GM19035 (cell line): ENCODE results near the gene AQP5.
A peak's percentile ranks its signal among the peaks of the same experiment; 100 is the strongest.

ENCODE experiments used
- ATAC-seq: cut with Tn5 transposase; IDR thresholded peaks from one replicate; pipeline ENCODE4 v1.9.1; 2021; ENCODE audit not compliant: unreplicated experiment

Gene AQP5

GRCh38 chr12:49932023-49932422, 29.6 kb upstream of the AQP5 start:
- no peak for ATAC-seq

- no peak for ATAC-seq
Observed at GRCh38 chr12:49932533-49933130, 29.0 kb upstream of the AQP5 start.

GRCh38 chr12:49933796-49934195, 27.9 kb upstream of the AQP5 start:
- no peak for ATAC-seq

DNA sequence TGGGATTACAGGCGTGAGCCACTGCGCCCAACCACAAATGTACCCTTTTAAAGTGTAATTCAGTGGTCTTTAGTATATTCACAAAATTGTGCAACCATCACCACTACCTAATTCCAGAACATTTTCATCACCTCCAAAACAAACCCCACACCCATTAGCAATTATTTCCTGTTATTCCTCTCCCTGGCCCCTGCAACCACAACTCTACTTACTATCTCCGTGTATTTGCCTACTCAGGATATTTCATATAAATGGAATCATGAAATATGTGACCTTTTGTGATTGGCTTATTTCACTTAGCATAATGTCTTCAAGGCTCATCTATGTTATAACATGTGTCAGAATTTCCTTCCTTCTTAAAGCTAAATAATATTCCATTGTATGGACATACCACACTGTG, 27.2 kb upstream of the AQP5 start:
- ATAC-seq, result no peak

DNA sequence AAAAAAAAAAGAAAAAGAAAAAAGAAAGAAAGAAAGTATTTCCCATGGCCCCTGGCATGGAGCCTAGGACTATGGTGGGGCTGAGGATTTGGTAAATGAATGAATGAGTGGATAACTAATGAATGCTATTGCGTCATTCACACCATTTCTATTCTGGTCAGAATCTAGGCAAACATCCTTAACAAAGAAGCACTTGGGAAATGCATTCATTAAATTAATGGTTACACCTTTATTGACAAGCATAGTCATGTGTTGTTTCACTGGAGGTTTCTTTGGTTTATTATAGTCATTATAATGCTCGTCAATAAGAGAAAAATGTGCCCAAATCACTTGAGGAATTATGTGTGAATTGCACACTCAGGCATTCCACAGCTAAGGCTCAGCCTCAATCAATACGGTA, 24.7 kb upstream of the AQP5 start:
- ATAC-seq, result no peak

GRCh38 chr12:49937639-49938300, 23.9 kb upstream of the AQP5 start:
- ATAC-seq, result no peak

GRCh38 chr12:49939307-49939706, 22.4 kb upstream of the AQP5 start:
- ATAC-seq, result no peak

DNA sequence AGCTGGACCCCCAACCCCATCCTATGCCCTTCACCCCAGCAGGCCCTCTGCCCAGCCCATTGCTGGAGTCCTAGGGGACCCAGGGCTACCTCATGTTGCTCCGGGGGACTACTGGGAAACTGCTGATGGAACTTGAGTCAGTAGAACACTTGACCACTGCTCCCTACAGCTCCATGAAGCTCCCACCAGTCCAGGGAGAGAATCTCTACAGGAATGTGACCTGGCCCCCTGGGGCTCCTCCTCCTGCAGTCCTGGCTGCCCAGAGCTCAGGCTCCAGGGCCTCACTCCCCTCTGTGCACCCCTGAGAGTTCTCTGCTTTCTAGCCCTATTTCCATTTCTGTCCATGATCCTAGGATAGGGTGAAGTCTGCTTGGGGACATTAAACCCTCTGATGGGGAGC, 22.0 kb upstream of the AQP5 start:
- no peak for ATAC-seq

DNA sequence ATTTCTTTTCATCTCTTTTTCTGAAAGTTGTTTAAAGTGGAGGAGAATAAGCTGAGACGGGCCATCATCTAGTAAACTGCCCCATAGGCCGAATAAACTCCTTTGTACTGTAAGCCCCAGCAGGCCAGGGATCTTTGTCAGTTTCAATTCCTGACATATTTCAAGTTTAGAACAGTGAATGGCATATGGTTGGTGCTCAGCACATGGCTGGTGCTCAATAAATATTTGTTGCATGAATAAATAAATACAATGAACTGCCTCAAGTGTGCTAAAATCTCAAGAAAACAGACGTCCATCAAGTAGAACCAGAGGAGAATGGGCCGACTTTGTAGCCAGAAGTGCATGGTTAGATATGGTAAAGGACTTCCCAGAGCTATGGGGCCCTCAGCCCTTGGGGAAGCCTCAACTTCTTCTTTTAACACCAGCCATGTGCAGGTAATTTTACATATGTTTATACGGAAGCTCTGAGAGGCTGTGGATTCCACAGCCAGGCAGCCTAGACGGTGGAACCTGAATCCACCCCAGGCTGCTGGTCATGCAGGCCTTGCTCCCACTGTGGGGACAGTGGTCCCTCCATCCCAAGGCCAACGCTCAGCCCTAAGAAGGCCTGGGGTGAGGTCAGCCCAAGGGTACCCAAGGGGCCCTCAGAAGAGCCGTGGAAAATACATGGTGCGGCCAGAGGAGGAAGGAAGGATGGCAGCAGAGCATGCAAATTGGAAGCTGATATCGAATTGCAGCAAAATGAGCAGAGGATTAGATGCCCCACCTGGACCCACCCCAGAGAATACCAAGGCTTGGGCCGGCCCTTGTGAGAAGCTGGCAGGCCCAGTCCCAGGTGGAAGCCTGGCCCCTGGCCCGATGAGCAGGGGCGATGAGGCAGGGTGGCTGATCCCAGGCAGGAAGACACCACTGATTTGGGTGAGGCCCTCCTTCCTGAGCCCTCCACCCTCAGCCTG, 19.8 kb upstream of the AQP5 start:
- no peak for ATAC-seq

GRCh38 chr12:49942512-49942893, 19.2 kb upstream of the AQP5 start:
- ATAC-seq, result no peak

DNA sequence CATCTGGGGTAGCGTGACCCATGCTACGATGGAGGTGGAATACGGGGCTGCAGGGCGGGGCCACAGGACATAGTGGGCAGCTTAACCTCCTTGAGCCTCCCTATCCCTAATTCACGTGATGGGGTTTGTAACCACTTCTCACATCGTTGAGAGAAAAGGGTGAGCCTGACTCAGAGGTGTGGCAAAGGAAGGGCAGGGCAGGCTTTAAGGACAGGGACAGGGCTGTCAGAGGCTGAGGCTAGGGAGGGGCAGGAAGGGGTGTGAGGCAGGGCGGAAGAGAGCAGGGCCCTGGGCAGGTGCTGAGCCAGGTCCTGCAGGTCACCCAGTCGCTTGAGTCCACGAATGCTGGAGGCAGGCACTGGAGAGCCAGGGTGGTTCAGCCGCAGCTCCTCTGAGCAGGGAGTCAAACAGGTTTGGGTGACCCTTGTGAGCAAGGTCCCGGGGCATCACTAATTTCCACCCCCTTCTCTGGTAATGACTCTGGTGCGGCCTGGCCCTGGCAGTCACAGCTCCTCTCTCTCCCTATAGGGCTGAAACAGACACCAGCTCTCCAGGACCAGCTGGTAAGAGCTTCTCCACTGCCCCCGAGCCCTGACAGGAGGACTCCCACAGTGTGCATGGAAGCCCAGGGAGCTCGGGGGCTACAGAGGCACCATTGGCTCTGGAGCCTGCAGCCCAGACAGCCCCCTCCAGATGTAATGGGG, 18.6 kb upstream of the AQP5 start:
- no peak for ATAC-seq

DNA sequence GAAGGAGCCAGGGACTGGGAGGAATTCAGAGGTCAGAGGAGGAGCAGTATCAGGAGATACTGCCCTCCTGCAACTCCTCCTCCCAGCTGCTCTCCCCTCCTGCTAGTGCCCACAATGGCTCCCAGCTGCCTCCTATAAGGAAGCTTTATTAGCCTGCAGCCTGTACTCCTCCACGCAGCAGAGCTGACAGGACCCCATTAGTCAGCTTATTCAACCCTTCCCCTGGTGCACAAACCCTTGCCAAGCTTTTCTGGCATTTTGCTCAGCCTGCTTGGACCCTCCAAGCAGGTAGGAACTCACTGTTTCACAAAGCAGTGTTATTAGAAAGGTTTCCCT, 18.1 kb upstream of the AQP5 start:
- ATAC-seq, result no peak

- no peak for ATAC-seq
Observed at GRCh38 chr12:49944046-49944445, 17.6 kb upstream of the AQP5 start.

DNA sequence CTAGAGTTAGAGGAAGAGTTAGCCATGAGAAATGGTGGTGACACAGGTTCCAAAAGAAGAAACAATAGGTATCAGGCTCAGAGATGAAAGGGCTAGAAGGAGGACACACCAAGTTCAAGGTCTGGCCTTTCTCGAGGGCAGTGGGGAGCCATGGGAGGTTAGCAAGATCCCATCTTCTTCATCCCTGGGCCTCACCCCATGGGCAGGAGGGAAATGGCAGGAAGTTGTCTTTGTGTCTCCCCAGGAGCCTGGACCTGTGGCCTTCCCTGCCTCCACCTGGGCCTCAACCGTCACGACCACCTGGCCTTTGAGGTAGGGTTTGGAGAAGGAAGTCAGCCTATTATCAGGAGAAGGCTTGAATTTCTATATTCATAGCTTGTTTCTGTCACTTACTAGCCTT, 17.0 kb upstream of the AQP5 start:
- ATAC-seq, result no peak

GRCh38 chr12:49945394-49946080, 16.1 kb upstream of the AQP5 start:
- ATAC-seq, result peak; percentile 74

DNA sequence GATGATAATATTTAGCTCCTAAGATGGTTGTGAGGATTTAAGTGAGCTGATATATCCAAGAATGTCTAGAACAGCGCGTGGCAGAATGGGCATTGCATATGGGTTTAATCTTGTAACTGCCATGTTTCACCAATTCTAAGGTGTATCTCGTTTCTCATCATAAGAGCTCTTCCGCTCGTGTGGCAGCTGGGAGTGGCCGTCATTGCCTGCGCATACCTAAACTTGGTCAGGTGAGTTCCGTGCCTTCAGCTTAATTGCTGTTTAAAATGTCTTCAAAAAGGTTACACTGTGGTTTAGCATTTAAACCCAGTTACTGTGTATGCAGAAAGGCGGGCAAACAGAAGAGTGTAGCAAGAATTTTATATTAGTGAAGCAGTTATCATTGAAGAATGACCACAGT, 15.6 kb upstream of the AQP5 start:
- no peak for ATAC-seq

- no peak for ATAC-seq
Observed at GRCh38 chr12:49946497-49946896, 15.2 kb upstream of the AQP5 start.

DNA sequence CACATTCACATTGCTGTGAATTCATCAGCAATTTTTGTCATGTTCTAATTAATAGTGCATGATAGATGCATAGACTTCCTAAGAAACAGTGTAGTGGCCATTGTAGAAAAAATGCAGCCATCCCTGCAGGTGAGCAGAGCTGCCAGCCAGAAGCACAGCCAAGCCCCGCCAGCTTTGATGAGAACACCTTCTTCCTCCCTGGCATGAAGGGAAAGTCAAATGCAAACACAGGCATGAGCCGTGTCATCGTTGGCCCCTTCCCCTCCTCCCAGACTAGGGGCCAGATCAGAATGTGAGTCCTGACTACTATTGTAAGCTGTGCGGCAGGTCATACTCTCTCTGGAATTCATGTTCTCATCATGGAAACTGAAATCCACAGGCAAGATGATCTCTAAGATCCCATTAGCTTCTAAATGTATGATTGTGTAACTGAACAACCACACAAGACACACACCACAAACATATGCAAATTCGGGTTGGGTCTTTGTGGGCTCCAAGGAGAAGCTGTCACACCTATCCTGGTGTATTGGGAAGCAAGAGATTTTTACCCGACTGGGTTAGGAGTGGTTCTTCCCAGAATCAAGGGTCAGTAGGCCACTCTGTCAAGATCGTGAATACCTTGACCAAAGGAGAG, 14.0 kb upstream of the AQP5 start:
- ATAC-seq, result no peak

DNA sequence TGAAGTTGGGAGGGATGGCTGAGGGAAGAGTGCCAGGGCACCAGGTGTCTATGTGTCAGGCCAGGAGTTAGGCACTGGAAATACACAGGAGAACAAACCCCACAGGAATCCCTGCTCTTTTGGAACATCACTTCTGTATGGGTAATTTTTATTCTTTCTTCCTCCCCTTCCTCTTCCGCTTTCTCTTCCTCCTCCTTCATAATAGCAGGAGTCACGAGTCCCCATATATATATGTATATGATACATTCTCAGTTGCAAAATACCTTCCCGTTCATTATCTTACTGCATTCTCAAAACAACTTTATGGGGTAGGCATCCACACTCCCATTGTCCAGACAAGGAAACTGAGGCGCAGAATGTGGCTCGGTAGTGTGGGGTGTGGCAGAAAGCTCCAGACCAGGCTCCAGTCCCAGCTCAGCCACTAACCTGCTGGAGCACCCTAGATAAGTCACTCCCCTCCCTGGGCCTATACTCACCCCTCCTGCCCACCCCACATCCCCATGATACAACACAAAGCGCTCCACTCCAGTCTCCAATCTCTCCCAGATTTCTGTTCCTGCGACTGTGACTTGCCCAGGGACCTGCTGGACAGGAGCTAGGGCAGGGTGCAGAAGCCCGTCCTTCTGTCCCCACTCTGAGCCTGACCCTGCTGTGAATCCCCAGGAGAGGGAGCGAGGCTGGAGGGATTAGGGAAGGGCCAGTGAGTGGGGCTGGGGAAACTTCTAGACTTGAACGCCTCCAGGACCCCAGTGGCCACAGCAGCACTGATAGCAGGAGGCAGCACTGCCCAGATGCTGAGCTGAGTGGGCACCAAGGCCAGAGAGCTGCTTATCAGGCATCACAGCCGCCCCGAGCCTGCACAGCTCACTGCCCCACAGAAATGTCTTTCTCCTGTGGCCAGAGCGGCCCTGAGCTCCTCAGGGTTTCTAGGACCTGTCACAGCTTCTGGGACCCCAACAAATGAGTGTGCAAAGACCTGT, 12.5 kb upstream of the AQP5 start:
- ATAC-seq, result no peak
